Anterior cingulate cortex (tissue), 58 donors: Measurements from ENCODE around the gene OXCT1.
"Not testable (repeated sequence)": the region's sequence is repeated elsewhere in the genome, so short reads cannot be mapped to it uniquely, and the experiment has no call there.

Experiments used
- DNase-seq, 58 donors: peaks; one replicate each; lab custom pipeline; 2025; lab: John Stamatoyannopoulos, UW

OXCT1 gene

GRCh38 chr5:41834506-41834905 lies 35.7 kb downstream of the OXCT1 start:
- no peak for DNase-seq

- DNase-seq, result no peak
These were observed 37.8 kb downstream of the OXCT1 start for GRCh38 chr5:41832430-41832829.

GRCh38 chr5:41831155-41831554 lies 39.1 kb downstream of the OXCT1 start:
- DNase-seq, result no peak

DNA sequence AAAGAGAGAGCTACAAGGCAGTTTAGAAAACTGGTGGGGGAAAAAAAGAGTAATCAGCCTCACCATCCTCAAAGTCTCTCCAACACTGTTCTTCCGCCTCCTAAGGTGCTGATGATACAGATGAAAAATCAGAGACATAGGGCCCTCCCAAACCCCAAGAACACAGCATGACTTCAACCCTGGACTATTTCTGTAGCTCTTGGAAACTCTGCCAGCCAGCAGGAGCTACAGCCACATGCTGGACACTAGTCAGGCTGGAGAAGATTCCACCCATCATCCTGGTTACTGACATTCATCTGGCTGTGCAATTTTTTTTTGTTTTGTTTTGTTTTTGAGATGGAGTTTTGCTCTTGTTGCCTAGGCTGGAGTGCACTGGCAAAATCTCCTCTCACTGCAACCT lies 42.4 kb downstream of the OXCT1 start:
- no peak for DNase-seq

GRCh38 chr5:41822036-41822435 lies 48.2 kb downstream of the OXCT1 start:
- DNase-seq, result no peak

DNA sequence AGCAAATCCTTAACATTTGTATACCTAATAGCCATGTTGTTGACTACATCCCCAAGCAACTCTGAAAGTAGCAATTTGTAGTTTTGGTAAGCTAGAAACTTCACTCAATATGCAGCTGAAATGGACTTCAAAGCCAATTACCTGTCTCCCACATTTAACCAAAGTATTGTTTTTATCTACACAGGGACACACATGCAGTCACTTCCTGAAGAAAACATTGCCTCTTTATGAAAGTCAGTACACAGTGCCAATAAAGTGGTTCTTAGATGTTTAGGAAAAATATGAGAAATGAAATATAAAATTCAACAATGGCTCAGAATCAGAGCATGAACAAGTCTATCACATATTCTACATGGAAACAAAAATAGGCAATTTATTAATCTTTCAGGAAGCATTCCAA lies 49.2 kb downstream of the OXCT1 start:
- DNase-seq, result no peak

DNA sequence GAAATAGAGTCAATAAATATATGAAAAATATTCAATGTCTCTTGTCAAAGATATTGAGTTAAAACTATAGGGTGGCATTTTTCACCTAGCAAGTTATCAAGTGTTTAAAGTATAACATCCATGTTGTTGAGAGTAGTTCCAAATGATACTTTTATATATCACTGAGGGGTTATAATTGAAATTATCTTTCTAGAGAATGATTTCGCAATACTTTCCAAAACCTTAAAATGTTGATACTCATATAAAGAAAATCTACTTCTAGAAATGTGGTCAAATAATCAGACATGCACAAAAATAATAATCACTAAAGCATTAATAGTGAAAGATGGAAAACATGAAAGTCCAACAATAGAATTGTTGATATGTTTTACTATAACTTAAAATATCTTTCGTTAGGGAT lies 50.1 kb downstream of the OXCT1 start:
- DNase-seq, result no peak

GRCh38 chr5:41817625-41818301 lies 52.5 kb downstream of the OXCT1 start:
- no peak for DNase-seq

DNA sequence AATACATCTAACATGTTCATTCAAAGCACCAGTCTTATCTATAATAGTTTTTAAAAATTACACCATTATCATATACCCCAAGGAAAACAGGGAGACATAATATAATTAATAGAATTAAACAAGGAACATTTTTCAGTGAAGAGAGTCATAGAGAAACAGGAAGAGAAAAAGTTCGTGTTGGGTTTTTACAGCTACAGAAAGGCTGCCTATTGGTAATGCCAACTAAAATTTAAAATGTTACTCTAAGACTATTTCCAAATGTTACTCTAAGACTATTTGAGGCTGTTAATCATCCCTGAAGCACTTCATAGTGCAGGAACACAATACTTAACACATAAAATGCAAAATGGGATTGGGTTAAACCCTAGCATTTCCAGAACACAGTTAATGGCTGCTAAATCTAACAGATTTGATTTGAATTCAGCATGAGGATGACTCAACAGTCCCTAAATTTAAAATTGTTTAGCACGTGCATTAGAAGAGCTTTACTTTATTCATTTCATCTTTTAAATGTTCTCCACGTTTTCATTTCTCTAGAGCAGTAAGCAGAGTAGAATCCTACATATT lies 54.5 kb downstream of the OXCT1 start:
- no peak for DNase-seq

DNA sequence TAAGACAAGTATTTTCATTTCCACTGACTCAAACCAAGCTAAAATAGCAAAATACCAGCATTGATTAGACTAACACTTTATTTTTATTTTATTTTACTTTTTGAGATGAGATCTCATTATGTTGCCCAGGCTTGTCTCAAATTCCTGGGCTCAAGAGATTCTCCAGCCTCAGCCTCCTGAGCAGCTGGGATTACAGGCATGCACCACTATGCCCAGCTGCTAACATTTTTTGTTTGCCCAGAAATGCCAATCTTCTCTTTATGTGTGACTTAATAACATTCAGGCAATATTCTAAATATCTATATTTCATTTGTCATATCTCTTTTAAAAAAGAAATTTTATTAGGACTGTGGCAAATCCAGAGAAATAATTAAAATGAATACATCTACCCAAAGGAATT lies 55.0 kb downstream of the OXCT1 start:
- no peak for DNase-seq

DNA sequence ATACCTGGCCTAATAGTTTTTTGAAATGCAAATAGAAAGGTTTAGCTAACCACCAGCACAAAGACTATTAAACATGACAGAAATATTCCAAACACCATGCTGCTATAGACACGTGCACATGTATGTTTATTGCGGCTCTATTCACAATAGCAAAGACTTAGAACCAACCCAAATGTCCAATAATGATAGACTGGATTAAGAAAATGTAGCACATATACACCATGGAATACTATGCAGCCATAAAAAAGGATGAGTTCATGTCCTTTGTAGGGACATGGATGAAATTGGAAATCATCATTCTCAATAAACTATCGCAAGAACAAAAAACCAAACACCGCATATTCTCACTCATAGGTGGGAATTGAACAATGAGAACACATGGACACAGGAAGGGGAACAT lies 55.9 kb downstream of the OXCT1 start:
- DNase-seq, result not testable (repeated sequence)

GRCh38 chr5:41812156-41812555 lies 58.1 kb downstream of the OXCT1 start:
- DNase-seq, result no peak

DNA sequence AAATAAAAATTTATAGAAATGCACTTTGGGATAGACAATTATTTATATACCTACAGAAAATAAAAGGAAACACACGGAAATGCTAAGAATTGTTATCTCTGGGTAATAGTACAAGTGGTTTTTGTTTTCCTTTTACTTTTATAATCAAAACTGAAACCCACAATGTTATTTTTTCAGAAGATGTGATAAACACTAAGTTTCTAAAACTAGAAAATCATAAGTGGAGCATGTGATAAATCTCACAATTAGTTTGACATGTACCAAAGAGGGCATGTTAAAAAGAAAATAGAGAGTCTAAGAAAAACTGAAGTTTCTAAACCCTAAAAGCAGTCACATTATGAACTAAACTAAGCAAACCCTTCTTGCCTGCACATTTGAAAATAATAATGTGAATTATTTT lies 61.1 kb downstream of the OXCT1 start:
- DNase-seq, result no peak

GRCh38 chr5:41808294-41808693 lies 61.9 kb downstream of the OXCT1 start:
- DNase-seq, result no peak

DNA sequence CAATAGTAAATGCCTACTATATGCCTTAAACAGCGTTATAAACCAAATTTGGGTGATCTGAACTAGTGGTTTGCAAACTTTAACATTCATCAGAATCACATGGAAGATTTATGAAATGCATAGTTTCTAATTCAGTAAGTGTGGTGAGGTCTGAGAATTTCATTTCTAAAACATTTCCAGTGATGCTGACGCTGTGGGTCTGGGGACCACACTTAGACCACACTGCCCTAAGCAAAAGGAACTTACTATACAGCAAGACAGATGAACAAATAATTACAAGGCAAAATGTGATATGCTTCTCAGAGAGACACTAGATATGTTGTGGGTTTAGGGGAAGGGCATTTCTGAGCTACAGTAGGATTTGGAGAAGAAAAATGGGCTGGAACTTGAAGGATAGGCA lies 72.6 kb downstream of the OXCT1 start:
- DNase-seq, result no peak

- no peak for DNase-seq
These were observed 74.2 kb downstream of the OXCT1 start for GRCh38 chr5:41796061-41796460.

- no peak for DNase-seq
These were observed 75.1 kb downstream of the OXCT1 start for GRCh38 chr5:41795125-41795524.

DNA sequence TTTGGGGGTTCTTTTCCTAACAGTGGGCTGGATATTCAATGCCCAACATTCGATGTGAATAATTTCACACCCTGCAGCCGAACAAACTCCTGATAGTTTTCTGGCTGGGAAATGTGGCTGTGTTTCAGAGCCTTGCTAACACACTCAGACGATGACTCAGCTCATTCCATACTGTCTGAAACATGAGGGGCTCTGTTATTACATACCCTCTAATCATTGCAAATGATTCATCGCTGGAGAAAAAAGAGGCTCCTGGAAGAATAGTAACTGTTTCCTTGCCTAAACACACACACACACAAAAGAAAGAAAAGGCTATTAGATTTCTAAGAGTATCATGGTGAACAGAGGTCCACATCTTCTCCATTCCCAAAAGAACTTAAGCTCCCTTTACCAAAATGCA lies 75.8 kb downstream of the OXCT1 start:
- peak in 5 of 58 donors; percentile 3 to 9 (median 5) for DNase-seq

- no peak for DNase-seq
These were observed 77.0 kb downstream of the OXCT1 start for GRCh38 chr5:41793141-41793770.

DNA sequence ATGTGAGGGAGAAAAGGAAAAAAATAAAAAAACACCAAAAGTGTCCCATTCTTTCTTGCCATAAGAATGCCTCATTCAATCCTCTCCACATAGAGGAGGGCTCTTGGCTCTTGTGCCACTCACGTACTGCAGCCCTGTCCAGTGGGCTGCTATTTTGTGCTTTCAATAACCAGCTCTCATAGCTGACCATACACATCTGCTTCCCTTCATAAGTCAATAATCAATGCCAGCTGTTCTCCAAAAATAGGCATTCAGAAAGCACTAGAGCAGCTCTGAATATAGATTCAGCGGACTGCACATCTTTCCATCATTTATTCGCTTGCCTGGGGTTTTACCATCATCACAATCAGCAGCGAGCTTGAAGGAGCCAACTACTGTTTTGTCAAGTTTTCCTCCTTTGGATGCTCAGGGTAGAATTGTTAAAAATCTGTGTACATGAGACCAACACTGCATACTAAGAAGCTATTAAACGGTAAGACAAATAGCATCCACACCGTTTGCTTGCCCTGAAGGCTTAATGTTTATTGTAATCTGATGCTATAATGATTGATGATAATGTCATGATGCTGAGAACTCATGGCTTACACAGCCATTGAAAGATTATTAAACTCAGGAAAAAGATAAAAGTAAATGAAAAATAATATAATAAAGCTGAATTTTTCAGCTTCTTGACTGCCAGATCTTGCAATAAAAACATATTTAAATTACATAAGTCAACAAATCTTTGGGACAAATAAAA lies 80.0 kb downstream of the OXCT1 start:
- no peak for DNase-seq

GRCh38 chr5:41789434-41789833 lies 80.8 kb downstream of the OXCT1 start:
- DNase-seq, result no peak
